Measurements from ENCODE around the gene ALKBH4.
"Not testable (repeated sequence)": the region's sequence is repeated elsewhere in the genome, so short reads cannot be mapped to it uniquely, and the experiment has no call there.

ALKBH4 gene

DNA sequence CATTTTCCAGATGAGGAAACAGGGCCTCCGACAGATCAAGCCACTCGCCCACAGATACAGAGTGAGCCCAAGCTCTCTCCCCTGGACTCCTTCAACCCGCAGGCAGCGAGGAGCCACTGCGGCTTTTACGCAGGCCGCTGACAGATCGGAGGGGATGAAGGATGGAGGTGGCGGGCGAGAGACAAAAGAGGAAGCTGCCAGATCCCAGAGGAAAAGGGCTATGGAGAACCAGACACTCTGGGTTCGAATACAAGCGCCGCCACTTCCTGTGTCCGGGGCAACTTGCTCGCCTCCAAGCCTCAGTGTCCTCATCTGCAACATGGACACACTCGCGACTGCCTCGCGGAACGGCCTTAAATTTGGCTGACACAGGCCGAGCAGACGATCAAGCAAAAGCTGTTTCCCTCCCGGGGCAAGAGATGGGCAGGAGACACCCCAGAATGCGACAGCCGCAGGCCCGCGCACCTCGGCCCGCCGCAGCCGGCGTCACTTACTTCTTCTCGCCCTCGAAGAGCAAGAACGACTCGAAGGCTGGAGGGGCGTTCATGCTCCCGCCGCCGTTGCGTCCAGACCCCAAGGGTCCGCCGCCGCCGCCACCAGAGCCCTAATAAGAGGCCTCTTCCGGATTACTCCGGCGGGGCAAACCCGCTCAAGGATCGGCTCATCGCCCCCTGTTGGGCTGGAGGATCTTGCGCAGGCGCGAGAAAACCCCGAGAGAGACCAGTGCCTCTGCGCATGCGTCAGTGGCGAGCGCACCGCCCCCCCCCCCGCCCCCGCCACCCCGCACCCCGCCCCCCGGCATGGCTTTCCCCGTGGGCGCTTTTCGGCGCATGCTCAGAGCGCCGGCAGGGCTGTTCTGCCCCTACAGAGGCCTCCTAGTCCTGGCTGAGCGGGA, 13.9 kb upstream of the ALKBH4 start, which contains the start of gene POLR2J:
Gene POLR2J (minus strand): TSS at position 609 of the 895 bp plus-strand sequence. CDS start 62 bp downstream, at position 547.
- DNase-seq, result not testable (repeated sequence)

DNA sequence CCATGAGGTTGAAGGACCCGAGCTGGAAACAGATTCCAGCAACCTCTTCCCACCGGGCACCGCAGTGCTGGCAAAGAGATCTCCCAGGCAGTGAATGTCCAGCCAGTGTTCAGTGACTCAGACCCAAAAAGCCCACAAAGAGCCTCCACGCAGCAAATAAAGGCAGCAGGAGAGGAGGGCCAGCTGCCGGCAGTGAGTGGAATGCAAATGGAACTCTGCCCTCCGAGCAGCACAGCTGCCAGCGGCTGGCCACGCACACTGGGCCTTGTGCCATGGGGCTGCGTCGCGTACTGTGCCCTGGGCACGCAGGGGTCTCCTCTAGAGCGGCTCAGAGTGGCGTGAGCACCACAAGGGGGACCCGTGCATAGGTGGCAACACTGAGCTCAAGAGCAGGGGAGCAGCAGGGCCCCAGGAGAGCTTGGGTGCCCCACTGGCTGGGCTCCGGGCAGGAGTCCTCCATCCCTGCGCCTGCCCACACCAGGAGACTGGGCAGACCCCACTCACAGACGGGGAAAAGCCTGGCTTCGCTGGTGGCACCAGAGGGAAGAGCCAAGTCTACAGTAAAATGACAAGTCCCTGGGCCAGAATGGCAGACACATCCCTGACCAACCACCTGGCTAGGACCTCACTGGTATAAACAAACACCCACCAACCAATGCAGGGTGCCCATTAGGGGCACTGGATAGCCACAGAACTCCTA, 10.2 kb upstream of the ALKBH4 start:
- DNase-seq, result not testable (repeated sequence)

DNA sequence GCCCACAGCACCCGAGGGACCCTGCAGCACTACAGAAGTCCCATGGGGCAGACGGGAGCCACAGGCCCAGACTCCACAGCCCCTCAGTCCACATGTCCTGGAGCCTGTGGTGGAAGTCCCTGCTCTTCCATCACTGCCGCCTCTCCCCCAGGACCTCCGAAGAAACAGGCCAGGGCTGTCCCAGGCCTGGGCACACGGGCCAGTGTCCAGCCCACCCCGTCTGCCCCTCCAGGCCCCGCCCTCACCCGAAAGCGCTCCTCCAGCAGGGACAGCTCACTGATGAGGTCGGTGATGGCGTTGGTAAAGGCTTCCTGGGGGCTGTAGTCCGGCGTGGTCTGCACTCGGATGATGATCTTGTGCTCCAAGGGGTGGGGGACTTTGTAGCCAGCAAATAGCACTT, 9.5 kb upstream of the ALKBH4 start:
- not testable (repeated sequence) for DNase-seq

DNA sequence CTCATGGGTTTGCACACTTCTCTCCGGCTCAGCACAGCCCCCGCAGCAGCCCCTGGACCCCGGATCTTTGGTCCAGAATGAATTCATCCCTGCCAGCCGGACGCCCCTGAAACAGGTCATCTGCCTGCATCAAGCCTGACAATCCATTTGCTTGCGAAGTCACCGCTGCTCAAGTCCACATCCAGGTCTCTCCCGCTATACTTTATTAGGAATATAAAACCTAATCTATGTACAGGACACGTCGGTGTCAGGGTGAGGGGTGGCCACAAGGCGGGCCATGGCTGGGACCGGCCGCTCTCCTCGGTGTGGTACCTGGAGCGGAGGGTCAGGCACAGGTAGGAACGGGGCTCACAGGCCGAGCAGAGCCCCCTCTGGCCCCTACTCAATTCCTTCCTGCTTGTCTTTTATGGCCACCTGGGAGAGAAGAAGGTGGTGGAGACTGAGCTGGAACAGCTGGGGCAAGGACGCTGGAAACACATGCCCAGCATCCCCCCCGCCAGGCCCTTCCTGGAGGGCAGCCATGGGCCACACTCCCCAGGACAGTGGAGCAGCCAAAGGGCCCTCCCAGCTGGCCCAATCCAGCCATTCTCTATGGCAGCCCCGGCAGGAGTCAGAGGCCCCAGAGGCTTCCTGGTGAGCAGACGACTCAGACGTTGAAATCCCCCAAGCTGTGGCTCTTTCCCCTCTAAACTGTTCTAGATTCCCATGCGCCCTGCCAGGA, 8.8 kb upstream of the ALKBH4 start:
- no peak for DNase-seq

DNA sequence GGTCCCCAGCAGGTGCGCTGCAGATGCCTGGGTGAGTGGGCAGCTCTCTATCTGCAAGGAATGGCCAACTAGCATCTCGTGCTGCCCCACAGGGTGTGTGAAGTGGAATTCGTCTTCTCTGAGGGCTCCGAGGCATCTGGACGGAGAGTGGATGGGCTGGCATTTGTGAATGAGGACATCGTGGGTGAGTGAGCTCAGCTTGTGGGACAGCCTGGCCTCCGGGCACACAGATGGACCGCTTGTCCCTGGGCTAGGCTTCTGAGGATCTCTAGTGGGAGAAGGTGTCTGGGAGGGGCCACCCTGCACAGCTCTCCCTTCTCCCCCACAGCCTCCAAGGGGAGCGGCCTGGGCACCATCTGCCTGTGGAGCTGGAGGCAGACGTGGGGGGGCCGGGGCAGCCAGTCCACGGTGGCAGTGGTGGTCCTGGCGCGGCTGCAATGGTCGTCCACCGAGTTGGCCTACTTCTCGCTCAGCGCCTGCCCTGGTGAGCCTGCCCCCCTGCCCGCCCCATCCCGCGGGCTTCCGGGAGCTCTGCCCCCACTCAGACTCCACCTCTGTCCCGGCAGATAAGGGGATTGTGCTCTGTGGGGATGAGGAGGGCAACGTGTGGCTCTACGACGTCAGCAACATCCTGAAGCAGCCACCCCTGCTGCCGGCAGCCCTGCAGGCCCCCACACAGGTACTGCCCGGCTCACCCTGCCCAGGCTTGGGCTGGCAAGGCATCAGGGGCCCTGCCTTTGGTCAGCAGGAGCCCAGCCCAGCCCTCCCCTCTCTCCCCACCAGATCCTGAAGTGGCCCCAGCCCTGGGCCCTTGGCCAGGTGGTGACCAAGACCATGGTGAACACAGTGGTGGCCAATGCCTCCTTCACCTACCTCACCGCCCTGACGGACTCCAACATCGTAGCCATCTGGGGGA, 7.7 kb upstream of the ALKBH4 start:
- DNase-seq, result no peak

DNA sequence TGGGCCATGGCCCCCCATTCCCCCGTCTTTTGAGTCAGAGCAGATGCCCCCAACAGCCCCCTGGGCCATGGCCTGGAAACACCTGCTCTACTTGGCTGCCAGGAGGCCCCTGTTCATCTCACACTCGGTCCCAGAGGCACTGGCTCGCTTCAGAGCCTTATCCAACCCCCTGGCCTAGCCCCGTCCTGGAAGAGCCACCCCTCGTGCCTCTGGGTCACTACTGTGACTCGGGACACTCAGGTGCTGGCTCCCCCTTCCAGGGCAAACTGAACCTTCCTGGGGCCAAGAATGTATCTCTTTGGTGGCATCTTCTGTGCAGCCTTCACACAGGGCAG, 7.1 kb upstream of the ALKBH4 start:
- DNase-seq, result no peak

DNA sequence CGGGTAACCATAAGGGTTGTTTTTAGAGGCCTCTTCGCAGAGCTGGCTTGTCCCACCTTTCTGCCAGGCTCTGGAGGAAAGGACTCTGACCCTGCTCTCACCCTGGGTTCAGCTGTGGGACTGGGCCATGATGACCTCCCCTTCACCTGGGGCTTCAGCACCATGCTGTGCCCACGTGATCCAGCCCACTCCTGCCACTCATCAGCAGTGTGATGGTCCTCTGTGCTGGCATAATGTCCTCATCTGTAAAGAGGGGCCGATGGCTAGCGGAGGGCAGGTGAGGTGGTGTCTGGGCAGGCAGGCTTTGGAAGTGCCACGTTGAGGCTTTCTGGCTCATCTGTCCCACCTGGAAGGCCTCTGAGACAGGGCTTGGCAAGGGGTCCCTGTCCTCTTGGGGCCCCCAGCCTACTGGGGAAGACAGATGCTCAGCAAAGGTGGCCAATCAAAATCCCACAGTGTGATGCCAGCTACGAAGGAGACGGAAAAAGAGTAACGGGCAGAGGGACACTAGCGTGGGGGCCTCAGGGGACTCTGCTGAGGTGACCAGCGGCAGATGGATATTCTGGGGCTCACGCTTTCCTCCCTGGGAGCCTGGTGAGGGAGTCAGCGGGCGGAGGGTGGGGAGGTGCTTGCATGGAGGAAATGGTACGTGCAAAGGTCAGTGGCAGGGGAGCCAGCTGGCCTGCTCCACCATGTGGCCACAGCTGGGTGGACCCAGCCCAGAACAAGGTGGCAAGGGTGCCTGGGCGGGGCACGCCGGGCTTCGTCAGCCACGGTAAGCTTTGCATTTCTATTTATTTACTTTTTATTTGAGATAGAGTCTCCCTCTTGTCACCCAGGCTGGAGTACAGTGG, 5.5 kb upstream of the ALKBH4 start:
- no peak for DNase-seq

DNA sequence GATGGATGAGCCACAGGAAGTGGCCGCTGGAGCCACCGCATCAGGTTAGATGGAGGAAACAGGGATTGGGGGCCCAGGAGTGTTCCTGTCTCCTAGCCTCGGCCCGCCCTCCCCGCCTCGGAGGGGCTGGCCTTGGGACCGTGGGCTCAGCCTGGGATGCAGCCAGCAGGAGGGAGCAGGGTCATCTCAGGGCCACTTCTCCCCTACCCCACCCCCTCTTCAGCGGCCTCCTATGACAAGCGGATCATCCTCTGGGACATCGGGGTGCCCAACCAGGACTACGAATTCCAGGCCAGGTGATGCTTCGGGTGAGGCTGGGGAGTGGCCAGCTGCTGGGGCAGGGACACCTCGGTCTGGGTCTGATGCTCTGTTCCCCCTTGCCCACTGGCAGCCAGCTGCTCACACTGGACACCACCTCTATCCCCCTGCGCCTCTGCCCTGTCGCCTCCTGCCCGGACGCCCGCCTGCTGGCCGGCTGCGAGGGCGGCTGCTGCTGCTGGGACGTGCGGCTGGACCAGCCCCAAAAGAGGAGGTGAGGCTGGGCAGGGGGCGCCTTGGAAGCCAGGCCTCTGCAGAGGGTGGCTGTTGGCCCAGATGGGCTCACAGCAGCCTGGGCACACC, 4.8 kb upstream of the ALKBH4 start:
- DNase-seq, result no peak

DNA sequence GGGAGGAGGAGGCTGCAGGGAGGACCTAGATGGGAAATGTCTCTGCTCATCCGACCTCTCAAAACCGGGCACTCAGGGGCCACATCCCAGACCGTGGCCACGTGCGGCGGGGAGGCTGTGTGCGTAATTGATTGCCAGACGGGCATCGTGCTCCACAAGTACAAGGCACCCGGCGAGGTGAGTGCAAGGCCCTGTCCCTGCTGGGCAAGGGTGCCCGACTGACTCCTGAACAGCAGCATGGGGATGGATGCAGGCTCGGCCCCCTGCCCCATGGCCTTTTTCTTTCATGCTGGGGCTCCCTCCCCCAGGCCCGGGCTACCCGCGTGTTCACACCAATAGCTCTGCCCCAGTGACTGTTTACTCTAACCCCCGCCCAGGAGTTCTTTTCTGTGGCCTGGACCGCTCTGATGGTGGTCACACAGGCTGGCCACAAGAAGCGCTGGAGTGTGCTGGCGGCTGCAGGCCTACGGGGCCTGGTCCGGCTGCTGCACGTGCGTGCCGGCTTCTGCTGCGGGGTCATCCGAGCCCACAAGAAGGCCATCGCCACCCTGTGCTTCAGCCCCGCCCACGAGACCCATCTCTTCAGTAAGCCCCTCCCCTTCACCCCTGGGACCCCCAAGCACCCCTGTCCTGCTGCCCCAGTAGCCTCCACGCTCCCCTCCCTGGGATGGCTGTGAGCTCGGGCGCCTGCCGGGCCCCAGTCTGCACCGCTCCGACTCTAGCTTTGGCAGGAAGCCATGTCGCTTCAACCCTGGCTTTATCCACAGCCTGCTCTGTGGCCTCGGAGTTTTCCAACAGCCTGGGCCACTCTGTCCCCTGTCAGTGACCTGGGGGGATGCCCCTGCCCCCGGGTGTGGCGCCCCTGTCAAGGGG, 4.1 kb upstream of the ALKBH4 start:
- no peak for DNase-seq

DNA sequence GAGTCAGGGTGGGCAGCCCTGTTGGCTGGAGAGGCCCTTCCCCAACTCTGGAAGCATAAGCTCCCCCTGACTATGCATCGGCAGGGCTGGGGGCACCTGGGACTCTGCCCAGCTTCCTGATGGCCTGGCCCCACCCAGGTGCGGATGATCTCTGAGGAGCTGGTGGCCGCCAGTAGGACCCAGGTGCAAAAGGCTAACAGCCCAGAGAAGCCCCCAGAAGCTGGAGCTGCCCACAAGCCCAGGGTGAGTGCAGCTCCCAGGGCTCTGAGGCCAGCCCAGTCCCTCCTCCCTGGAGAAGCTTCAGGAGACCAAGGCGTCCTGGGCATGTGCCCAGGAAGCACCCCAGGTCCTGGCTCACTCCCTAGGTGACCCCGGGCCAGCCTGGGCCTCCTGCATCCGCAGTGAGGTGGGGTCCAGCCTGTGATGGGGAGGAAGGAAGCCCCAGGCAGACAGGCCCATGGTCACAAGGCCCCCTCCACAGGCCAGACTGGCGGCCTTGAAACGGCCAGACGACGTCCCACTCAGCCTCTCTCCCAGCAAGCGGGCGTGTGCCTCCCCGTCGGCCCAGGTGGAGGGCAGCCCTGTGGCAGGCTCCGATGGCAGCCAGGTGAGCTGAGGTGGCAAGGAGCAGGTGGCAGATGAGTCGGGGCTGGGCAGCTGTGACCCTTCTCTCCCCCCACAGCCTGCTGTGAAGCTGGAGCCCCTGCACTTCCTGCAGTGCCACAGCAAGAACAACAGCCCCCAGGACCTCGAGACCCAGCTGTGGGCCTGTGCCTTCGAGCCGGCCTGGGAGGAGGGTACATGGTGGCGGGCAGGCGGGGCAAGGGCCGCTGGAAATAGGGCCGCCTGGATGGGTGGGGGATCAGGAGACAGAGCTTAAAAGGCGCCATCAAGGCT, 3.2 kb upstream of the ALKBH4 start:
- no peak for DNase-seq

DNA sequence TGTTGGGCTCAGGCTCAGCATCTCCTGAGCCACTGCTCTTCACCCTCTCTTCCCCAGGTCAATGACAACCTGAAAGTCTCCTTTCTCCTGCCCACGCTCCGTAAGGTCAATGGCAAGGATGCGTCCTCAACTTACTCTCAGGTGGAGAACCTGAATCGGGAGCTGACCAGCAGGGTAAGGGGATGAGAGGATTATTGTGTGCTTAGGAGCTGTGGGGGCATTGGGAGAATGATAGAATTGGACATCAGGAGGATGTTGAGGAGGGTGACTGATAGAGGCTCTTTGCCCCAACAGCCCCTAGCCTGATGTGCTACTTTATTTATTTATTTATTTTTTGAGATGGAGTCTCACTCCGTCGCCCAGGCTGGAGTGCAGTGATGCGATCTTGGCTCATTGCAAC, 1.4 kb upstream of the ALKBH4 start:
- no peak for DNase-seq

DNA sequence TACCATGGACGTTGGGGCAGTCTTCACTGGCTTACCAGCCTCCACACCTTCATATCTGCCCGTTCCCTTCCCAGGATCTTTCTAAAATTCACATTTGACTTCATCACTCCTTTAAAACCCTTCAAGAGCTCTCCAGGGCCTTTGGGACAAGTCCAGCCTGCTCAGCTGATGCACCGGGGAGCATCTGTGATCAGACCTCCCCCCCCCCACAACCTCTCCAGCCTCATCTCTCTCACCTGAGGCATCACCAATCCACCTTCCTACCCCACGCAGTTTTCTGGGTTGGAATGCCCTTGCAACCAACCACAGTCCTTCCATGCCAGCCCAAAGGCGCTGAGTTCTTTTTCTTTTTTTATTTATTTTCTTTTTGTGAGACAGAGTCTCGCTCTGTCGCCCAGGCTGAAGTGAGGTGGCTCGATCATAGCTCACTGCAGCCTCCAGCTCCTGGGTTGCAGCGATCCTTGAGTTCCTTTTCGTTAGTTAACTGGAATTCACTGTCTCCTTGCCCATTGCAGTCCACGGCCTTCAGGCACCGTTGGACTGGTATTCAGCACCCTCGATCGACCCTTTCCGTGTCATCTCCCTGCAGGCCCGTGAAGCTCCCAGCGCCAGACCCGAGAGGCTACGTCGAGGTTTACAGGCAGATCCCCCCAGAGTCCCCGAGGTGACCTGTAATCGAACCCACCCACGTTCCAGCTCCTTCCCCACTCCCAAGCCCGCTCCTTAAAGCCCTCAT, 654 bp downstream of the ALKBH4 start:
- peak; percentile 39 for DNase-seq

DNA sequence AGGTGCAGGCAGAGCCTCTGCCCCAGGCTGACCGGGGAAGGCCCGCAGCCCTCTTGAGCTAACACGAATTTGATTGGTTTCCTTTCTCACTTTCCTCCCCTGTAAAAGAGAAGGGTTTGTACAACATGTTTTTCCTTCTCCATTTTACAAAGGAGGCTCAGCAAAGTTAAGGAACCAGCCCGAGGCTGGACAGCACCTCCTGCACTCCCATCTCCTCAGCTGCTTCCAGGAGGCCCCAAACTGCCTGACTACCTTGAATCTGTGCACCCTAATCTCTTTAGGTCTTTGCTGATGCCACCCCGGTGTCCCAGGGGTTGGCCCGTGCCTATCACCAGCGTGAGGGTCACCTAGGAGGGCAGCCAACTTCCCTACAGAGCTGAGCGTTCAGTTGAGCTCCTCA, 4.2 kb downstream of the ALKBH4 start:
- no peak for DNase-seq

DNA sequence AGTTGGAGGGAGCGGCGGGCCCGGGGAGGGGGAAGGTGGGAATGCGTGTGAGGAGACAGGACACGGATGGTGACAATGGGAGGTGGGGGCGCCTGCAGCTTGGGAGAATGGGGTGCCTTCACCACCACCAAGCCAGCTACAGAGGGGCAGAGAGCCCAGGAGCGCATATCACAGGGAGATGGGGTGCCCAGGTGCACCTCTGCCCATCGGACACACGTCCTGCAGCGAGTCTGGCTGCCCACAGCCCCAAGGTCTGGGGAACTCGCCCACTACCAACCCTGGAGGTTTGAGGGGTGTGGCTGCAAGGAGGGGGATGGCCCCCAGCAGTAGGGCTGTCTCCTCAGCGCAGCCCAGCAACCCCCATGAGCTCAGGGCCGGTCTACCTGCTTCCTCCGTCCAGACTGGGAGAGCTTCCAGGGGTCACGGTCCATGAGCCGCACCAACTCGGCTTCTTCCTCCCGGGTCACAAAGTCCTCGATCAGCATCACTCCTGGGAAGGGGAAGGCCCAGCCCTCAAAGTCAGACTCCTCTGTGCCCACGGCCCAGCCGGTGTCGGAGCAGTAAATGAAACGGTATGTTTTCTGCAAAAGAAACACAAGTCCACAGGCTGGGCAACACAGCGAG, 5.3 kb downstream of the ALKBH4 start:
- DNase-seq, result no peak

DNA sequence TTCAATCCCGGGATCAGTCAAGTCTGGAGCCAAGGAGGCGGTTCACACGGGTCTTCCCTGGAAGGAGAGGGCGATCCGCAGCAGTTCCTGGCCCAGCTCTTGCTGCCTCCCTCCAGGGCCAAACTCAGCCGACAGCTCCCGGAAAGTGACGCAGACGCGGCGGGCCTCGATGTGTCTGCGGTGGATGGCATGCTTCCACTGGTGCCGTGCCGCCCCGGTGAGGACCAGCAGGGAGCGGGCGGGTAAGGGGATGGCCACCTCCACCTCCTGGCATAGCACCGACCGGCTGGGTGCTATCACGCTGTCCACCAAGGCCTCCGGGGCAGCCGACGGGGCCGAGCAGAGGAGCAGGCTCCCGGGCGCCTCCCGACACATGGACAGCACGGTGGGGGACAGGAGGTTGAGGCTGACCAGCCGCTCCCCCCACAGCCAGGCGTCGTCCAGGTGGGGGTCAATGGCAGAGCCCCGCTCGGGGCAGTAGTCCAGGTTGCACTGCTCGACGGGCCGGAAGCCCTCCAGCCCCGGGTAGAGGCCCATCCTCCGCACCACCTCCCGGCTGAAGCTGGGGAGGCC, 7.2 kb downstream of the ALKBH4 start:
- DNase-seq, result no peak

DNA sequence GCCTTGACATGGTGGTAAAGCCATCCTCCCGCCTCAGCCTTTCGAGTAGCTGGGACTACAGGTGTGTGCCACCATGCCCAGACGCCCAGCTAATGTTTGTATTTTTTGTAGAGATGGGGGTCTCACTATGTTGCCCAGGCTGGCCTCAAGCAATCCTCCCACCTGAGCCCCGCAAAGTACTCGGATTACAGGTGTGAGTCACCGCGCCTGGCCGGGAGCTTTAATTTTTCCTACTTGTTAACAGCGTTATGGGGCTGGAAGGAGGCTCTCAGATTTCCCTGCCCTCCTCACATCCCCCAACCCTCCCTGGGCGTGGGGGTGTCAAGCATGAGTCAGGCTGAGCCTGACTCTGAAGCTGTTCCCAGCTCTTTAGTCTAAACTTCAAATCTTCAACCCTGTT, 8.3 kb downstream of the ALKBH4 start:
- peak; percentile 38 for DNase-seq

DNA sequence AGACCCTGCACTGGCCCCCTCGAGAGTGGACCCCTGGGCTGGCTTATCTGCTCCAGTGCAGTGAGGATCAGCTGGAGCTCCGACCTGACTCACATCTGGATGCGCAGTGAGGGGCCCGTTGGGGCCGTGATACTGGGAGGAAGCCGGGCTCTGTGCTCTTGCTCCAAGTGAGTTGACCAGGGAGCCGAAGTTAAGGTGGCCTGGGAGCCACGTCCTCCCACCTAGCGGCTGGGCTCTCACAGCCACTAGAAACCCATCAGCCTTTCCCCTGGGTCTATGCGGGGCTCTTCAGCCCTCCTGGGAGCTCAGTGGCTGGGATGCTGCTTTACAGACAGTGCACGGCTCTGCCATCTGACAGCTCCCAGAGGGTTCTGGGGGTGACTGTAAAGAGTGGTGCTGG, 9.1 kb downstream of the ALKBH4 start:
- DNase-seq, result no peak
